ENCODE data around the gene TTC34.

The TTC34 gene

DNA sequence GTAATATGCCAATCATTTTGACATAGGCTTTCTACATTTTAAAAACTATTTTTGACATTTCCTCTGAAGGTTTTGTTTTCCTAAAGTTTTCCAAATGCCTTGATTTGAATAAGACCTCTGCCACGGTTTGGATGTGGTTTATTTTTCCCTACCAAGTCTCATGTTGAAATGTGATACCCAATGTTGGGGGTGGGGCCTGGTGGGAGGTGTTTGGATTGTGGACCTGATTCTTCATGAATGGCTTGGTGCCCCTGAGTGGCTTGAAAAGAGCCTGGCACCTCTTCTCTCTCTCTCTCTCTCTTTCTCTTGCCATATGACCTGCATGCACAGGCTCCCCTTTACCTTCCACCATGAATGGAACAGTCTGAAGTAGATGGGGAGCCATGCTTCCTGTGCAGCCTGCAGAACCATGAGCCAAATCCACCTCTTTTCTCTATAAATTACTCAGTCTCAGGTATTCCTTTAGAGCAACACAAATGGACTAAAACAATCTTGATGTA lies 183.5 kb downstream of the TTC34 start:
- H3K79me2 ChIP-seq, result no peaks in the 10 kb centered on the region

DNA sequence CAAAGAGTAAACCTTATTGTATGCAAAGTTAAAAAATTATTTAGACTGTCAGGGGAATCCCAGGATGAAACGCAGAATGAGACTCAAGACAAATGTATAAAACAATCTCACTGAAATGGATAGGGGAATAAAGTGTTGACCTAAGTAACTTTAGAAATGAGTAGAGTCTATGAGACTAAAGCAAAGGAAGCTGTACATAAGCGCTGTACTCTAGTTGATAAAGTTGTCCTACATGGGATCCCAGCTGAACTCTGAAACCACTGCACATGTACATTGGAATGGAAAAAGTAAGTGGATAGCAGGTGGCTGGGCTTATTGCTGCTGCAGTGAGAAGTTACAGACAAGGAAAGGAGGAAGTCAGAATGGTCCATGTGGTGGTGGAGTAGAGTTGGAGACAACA lies 187.3 kb downstream of the TTC34 start:
- no peak overlapping the region for H3K9ac ChIP-seq
- TF ChIP-seq, protein P1, sequence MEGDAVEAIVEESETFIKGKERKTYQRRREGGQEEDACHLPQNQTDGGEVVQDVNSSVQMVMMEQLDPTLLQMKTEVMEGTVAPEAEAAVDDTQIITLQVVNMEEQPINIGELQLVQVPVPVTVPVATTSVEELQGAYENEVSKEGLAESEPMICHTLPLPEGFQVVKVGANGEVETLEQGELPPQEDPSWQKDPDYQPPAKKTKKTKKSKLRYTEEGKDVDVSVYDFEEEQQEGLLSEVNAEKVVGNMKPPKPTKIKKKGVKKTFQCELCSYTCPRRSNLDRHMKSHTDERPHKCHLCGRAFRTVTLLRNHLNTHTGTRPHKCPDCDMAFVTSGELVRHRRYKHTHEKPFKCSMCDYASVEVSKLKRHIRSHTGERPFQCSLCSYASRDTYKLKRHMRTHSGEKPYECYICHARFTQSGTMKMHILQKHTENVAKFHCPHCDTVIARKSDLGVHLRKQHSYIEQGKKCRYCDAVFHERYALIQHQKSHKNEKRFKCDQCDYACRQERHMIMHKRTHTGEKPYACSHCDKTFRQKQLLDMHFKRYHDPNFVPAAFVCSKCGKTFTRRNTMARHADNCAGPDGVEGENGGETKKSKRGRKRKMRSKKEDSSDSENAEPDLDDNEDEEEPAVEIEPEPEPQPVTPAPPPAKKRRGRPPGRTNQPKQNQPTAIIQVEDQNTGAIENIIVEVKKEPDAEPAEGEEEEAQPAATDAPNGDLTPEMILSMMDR (IDR thresholded peaks at IDR 0.05), result no peak
- H3K4me3 ChIP-seq (ENCODE audit: low read depth, low read length), result no peak overlapping the region
- H3K27me3 ChIP-seq (ENCODE audit: control insufficient read depth, insufficient read depth, low read length), result no peaks in the 10 kb centered on the region
- H3K4me1 ChIP-seq, result no peaks in the 10 kb centered on the region
- no peak overlapping the region for H2AFZ ChIP-seq
- no peak overlapping the region for H3K27ac ChIP-seq
- no peaks in the 10 kb centered on the region for H3K36me3 ChIP-seq (ENCODE audit: control insufficient read depth, insufficient read depth, low read length)
- no peaks in the 10 kb centered on the region for H3K9me3 ChIP-seq (ENCODE audit: control insufficient read depth, low read length)
- H3K4me2 ChIP-seq (ENCODE audit: low read length), result no peak overlapping the region
- H3K79me2 ChIP-seq, result no peaks in the 10 kb centered on the region

More for the DNA sequence above, 183.5 kb downstream of the TTC34 start:
- no peak overlapping the region for H3K4me2 ChIP-seq (ENCODE audit: low read length)
- TF ChIP-seq, protein P1 (IDR thresholded peaks at IDR 0.05), result no peak
- no peaks in the 10 kb centered on the region for H3K27me3 ChIP-seq (ENCODE audit: control insufficient read depth, insufficient read depth, low read length)
- H3K9me3 ChIP-seq (ENCODE audit: control insufficient read depth, low read length), result no peaks in the 10 kb centered on the region
- H3K4me3 ChIP-seq (ENCODE audit: low read depth, low read length), result no peak overlapping the region
- H2AFZ ChIP-seq, result no peak overlapping the region
- H3K36me3 ChIP-seq (ENCODE audit: control insufficient read depth, insufficient read depth, low read length), result no peaks in the 10 kb centered on the region
- H3K4me1 ChIP-seq, result no peaks in the 10 kb centered on the region
- H3K27ac ChIP-seq, result no peak overlapping the region
- no peak overlapping the region for H3K9ac ChIP-seq

DNA sequence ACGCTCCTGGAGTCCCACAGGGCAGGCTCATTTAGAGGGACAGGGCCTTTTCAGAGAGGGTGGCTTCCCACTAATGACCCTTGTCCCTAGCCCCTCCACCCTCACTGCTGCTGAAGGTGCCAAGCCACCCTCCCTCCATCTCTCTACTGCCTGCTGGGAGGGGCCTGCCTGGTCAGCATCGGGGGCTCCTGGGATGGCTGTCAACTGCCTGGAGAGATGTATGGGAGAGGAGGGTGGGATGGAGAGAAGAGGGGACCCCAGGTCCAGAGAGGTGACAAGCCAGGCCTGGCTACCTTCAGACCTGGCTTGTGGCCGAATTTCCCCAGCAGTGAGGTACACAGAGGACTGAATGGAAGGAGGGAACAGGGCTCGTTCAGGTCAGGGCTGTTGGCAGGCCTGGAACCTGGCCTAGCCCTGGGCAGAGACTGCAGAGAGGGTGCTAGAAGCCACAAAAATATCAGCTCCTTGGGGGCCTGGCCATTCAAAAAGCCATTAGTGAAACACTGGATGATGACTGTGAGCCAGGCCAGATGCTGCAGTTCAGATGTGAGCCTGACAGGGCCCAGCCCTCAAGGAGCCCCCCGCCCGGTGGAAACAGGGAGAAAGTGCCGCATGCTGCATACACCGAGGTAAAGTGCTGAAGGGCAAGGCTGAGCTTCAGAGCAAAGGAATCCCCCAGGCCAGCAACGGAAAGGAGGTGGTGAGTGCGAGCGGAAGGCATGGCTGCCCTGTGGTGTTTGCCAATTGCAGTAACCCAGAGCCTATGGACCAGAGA lies 188.7 kb downstream of the TTC34 start:
- no peak overlapping the region for H3K9ac ChIP-seq
- H3K4me2 ChIP-seq (ENCODE audit: low read length), result no peak overlapping the region
- TF ChIP-seq, protein P1 (IDR thresholded peaks at IDR 0.05), result no peak
- no peak overlapping the region for H3K4me3 ChIP-seq (ENCODE audit: low read depth, low read length)
- no peaks in the 10 kb centered on the region for H3K27me3 ChIP-seq (ENCODE audit: control insufficient read depth, insufficient read depth, low read length)
- H3K79me2 ChIP-seq, result no peaks in the 10 kb centered on the region
- no peaks in the 10 kb centered on the region for H3K9me3 ChIP-seq (ENCODE audit: control insufficient read depth, low read length)
- no peaks in the 10 kb centered on the region for H3K36me3 ChIP-seq (ENCODE audit: control insufficient read depth, insufficient read depth, low read length)
- H2AFZ ChIP-seq, result no peak overlapping the region
- no peaks in the 10 kb centered on the region for H3K4me1 ChIP-seq
- H3K27ac ChIP-seq, result no peak overlapping the region

DNA sequence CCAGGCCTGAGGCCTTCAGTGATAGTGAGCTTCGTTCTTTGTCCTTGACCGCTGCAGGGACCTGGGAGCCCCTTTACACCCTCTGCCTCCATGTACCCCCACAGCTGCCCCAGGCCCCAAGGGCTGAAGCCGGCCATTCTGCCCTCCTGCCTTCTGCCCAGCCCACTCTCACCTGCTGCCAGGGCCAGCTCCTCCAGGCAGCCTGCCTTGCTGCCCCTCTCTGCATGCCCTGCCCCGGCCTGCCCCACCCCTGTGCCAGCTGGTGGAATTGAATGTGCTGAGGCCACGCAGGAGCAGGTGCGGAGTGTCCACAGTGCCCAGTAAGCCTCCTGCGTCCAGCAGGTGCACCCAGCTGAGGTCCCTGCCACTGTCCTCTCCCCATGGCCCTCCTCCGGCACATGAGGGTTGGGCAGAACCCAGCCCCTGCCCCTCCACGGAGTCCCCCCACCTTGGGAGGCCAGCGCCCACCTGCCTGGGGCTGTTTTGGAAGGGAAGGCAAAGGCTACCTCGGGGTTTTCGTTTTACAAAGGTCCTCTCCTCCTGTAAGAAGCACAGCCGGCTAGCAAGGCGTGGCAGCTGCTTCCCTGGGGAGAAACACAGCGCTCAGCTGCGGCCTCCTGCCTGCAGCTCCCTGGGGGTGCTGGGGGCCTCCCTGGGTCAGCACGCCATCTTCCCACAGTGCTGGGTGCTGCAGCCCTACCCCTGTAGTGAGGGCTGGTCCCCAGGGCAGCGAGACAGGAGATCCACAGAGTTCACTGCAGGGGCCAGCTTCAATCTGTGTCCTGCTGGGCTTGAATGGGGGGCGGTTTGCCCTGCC lies 189.7 kb downstream of the TTC34 start:
- no peaks in the 10 kb centered on the region for H3K4me1 ChIP-seq
- H3K27ac ChIP-seq, result no peak overlapping the region
- no peak overlapping the region for H3K4me2 ChIP-seq (ENCODE audit: low read length)
- H3K4me3 ChIP-seq (ENCODE audit: low read depth, low read length), result no peak overlapping the region
- H3K79me2 ChIP-seq, result no peaks in the 10 kb centered on the region
- TF ChIP-seq, protein P1 (IDR thresholded peaks at IDR 0.05), result no peak
- H3K27me3 ChIP-seq (ENCODE audit: control insufficient read depth, insufficient read depth, low read length), result no peaks in the 10 kb centered on the region
- H3K9ac ChIP-seq, result no peak overlapping the region
- H3K9me3 ChIP-seq (ENCODE audit: control insufficient read depth, low read length), result no peaks in the 10 kb centered on the region
- no peak overlapping the region for H2AFZ ChIP-seq
- H3K36me3 ChIP-seq (ENCODE audit: control insufficient read depth, insufficient read depth, low read length), result no peaks in the 10 kb centered on the region

Measured in parathyroid adenoma (tissue), 2 donors.